Ecto neural progenitor cell (in vitro differentiated cells): ENCODE data around the gene AAMP.
A peak's percentile ranks its signal among the peaks of the same experiment; 100 is the strongest.

ENCODE experiments used
- DNase-seq: peaks from one replicate; pipeline ENCODE4 v3.0.0-alpha.2; 2018; ENCODE audit warnings: low spot score

The AAMP gene

DNA sequence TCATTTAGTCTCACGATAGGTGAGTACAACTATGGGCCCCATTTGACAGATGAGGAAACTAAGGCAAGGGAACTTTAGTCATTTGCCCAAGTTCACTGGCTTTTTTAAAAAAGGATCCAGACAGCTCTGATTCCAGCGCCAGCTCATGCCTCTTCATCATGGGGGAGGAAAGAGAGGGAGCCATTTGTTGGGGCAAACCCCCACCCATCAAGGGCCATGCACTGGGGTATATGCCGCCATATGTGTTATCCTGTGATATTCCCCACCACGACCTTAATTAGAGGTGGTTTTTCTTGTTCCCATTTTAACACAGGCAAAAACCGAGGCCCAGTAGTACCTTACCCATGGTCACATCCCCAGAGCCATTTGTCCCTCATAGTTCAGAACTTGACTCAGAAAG lies 9.8 kb downstream of the AAMP start:
- no peak for DNase-seq

DNA sequence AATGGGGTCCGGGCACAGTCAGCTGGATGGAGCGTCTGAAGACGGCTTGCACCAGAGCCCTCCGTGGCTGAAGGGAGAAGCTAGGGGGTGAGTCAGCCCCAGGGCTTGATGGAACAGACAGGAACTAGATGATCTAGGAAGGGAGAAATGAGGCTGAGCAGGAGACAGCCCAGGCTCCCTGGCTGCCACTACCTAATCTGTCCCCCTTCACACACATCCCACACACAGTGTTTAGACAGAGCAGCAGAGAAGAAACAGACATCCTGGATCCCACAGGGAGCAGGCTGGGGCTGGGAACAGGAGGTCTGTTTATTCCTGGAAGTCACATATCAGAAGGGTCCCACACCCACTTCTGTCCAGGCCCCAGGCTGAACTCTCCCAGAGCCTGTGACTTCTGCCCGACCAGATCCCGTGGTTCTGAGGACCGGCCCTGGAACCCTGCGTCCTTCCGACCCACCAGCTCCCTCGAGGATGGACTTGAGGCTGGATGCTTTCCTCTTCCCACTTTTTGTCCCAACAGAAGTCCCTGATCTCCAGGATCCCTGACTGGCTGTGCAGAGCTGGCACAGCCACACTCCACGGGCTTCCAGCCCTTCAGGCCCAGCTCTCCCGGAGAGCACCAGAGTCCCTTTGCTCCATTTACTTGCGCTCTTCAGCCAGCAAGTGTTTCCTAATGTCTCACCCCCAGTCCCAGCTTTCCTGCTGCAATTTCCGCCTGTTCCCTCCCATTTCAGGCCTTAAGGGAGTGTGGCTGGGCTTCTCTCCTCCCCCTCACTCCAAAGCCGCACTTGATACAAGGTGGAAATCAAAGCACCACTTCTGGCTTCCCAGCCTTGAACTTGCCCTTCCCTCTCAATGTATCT lies 10.6 kb downstream of the AAMP start:
- DNase-seq, result no peak

DNA sequence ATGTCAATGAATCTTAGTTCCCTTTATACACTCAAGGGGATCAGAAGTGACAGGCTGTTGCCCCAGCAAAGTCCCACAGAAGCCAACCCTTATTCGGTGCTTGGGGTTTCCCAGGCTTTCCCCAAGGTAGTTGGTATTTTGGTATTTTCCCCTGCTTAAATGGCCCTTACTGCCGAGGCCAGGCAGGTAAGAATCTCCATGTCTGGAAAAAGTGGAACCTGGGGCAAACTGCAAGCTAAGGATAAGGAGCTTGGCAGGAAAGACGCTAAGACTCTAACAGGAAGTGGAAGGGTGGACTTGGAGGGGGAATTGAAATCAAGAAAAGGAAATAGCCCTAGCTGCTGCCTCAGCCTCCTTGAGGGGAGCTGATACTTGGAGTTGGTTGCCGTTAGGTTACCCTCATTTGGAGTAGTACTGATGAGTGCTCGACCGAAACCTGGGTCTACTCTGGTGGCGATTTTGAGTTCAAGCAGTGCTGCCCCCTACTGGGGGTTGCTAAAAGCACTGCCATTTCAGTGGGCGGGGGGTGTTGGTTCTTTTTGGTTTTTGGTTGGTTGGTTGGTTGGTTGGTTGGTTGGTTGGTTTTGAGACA lies 12.5 kb downstream of the AAMP start:
- peak; percentile 72 for DNase-seq

DNA sequence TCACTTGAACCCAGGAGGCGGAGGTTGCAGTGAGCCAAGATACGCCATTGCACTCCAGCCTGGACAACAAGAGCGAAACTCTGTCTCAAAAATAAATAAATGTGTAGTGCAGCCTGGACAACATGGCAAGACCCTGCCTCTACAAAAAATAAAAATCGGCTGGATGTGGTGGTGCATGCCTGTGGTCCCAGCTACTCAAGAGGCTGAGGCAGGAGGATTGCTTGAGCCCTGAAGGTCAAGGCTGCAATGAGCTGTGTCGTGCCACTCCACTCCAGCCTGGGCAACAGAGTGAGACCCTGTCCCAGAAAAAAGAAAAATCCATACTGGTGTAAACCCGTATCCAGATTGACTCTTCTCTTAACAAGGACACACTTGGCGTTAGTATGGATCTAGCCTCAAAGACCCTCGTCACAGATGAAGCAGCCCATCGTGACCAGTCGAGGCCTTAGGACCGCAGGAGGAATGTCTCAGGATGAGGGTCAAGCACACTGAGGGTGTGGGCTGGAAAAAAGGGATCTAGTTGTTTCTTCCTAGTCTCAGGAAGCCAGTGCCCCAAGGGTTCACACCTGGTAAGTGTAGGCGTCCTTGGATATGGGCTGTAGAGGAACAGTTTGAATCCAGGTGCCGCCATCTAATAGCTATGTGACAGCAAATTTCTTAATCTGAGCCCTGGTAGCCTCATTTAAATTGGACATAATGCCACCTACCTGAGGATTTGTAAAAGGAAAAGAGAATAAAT lies 13.2 kb downstream of the AAMP start:
- no peak for DNase-seq

DNA sequence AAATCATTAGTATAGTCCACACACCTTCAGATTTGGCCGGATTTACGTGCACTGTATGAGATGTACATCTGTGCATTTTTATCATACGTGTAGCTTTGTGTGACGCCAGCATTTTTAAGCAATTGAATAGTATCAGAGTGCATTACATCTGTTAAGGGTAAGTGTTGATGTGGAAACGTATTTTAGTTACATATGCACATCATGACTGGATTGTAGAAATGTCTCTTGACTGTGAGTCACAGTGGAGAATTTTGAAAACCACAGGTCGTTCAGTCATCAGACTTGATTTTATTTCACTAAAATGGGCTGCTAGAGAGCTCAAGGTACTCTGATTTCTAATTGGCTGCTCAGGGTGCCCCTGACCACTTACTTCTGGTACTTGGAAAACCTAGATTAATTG lies 14.5 kb downstream of the AAMP start:
- DNase-seq, result no peak

DNA sequence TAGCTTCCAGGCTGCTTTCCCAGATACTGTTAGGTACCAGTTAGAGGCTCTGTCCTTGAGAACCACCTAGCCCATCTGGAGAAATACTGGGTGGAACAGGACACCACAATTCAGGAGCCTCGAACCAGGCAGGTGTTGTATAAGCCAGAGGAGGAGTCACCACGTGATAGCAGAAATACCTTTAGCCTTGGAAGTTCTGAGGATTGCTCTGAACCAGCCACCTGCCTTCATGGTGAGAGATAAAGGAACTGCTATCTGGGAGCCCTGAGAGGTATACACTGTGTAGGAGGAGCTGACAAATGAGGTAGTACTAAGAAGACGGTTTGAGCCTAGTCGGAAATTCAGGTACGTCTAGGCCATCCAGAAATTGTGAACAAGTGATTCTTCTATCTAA lies 16.7 kb downstream of the AAMP start:
- DNase-seq, result no peak

DNA sequence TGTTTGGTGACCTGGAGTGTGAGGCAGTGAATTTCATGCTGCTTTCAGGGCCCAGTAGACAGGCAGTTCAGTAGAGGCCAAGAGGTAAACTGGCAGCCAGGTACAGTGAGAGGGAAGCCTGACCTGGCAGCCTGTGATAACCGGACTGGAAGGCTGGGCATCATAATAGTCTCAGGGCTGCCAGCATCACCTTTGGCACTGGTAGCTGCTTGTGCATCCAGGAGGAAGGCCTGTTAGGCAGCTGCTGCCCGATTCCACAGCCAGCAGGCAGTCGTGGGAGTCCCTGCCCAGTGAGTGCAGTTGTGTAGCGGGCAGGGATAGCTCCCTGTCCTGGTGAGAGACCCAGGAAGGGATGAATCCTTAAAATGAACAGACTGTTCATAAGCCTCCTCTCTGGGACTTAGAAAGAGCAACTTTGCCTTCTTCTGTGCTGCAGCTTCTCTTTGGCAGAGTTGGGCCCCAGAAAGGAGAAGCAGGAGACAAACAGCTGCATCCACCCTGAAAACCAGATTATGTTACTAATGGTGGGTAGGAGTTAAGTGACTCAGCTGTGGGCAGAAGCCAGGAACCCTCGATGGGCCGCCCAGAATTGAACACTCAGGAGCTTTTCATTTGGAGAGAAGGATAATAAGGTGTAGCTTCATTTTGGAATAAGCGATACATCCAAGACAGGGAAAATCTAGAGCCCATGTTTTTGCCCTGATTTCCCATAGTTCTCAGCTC lies 17.3 kb downstream of the AAMP start:
- DNase-seq, result no peak

DNA sequence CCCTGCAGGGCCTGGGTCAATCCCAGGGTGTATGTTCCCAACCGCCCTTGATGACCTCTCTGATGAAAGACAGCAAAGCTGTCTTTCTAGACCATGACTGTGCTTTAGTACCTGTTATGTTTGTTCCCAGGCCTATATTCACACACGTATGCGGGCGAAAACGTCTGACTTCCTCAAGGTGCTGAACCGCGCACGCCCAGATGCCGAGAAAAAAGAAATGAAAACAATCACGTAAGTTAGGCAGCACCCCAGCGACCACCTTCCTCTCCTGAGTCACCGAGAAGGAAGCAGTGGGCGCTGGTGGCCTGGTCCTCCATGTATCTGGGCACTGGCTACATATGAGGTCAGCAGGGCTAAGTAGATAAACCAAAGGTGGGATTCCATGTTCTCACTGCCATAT lies 20.2 kb downstream of the AAMP start:
- no peak for DNase-seq

DNA sequence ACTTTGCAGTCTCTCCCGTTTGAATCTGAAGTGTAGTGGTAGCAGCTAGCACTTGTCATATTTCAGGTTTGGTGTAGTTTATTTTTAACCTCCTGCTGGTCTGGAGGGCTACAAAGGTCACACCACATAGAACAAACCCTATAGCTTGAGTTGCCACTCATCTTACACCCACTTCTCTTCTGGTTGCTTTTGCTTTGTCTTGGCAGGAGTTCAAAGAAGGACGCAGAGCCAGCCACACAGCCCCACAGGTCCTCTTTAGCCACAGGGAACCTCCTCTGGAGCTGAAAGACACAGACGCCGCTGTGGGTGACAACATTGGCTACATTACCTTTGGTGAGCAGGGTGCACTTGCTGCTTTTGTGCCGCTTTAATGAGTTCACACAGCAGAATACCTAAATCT lies 24.7 kb downstream of the AAMP start:
- DNase-seq, result no peak

DNA sequence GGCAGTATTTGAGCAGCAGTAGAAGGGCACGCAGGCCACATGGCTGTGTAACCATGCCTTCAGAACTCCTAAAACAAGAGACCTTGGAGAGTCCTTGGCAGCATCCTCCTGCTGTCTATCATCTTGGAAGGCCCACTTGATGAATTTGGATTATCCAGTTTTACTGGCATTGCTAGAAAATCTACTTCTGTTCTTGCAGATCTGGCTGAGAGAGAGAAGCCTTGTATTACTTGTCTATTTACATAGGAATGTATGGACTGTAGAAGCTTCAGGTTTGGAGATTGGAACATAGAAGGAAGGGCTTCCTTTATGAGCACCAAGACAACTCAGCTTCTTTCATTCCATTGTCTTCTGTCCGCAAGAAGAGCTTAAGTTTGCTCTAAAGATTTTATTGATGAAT lies 25.3 kb downstream of the AAMP start:
- no peak for DNase-seq

DNA sequence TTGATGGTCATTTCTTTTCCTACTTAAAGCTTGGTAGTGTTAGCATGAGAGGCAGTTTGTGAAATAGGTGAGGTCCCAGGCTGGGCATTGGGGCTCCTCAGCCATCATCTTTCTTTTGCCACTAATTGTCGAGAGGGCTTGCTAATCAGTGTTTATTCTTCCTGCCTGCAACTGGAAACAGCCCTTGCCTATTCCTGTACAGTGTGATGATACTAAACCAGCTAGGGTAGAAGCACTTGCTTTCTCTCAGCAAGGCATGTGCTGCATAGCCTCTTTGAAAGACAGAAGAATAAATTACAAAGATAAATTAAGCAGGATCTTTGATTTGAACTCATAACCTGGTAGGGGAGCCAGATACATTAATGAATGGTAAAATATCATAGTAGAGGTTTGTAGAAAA lies 25.7 kb downstream of the AAMP start:
- DNase-seq, result no peak

DNA sequence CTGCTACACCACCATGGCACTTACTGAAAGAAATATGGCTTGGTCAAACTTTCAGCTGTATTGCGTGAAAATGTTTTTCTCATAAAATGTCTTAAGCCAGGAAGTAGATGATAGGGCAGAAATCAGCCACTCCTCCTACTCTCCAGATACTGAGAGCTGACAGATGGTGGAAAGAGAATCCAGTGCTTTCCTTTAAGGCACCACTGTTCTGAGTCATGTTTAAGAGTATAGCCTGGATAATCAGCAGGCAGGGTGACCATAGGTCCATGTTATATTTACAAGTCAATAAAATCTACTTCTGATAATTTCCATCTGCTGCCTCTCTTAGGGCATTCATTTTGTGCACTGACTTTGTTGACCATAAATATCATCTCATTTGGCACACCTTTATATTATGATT lies 31.1 kb downstream of the AAMP start:
- no peak for DNase-seq

DNA sequence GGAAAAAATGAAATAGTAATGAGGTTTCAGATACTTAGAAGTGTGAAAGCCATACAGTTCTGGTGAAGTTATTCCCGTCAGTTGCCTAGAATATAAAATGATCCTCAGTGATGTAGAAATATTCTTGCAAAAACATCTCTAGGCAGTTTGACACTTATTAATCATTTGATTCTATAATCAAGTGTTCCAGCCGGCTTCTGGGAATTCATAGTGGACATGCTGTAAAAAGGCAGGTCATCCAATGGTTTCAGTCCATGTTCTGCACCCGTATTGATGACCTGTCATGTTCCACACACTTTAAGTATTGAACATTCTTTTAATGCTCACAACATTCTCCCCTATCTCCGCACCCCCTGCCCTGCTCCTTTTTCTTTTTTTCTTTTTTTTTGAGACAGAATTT lies 33.1 kb downstream of the AAMP start:
- no peak for DNase-seq

DNA sequence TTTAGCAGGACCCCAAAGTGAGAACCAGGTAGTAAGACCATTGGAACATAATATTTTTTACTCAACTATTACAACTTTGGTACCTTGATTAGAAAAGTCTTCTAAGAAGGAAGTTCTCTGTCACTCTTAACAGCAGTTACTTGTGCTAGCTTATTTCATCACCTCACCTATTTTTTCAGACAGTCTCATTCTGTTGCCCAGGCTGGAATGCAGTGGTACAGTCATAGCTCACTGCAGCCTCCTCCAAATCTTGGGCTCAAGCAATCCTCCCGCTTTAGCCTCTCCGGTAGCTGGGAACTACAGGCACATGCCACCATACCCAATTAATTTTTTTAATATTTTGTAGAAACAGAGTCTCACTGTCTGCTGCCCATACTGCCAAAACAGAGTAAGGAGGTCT lies 34.9 kb downstream of the AAMP start:
- DNase-seq, result no peak

DNA sequence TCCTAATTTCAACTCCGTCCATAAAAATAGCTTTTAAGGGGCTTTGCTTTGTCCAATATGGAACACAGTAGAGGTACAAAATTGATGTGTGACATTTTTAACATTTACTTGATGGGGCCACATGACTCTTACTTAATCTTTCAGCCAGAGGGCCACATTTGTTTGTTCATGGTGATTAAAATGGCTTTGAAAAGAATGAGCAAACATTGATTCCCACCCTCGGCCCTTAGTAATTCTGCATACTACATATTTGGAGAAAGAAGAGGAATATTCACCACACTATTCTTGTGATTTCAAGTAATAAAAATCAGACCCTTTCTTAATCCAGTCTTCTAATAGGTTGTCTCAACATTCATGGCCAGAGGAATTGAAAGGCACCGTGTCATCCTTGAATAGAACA lies 35.4 kb downstream of the AAMP start:
- DNase-seq, result no peak

DNA sequence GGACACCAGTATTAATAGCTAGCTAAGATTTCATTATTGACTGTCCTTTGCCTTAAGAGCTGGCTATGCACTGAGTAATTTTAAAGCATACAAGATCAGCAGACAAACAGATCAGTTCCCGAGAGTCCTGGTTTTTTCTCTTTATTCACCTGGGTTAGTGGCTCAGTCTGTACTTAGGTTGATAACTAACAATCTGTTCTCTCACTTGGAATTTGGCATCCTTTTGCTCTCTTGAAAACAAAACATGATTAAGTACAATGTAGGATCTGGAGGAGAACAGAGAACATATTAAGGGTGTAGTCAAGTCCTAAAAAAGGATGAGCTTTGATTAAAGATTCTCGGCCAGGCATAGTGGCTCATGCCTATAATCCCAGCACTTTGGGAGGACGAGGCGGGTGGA lies 36.4 kb downstream of the AAMP start:
- no peak for DNase-seq

DNA sequence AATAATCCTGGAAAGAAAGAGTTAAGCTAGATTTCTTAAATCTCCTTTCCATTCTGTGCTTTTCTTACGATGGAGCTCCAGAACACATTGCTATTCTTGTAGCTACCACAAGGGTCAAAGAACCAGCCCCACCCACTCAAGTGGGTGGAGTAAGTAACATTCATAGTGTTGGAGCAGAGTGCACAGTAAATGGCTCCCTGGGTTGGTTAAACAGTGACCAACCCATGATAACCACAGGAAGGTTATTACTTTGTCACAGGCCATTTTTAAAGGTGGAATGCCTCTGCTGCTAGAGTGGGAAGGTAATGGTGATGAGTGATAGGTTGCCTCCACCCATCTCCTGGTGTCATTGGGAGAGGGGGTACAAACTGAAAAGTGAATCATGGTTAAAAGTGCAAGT lies 39.1 kb downstream of the AAMP start:
- no peak for DNase-seq

DNA sequence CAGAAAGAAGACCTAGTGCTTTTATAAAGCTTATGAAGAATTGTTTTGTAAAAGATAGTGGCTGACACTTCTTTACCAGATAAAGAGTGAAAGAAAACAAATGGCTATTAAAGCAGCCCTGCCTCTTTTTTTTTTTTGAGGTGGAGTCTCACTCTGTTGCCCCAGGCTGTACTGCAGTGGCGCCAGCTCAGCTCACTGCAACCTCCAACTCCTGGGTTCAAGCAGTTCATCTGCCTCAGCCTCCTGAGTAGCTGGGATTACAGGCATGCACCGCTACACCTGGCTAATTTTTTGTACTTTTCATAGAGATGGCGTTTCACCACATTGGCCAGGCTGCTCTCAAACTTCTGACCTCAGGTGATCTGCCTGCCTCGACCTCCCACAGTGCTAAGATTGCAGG lies 40.1 kb downstream of the AAMP start:
- DNase-seq, result no peak

DNA sequence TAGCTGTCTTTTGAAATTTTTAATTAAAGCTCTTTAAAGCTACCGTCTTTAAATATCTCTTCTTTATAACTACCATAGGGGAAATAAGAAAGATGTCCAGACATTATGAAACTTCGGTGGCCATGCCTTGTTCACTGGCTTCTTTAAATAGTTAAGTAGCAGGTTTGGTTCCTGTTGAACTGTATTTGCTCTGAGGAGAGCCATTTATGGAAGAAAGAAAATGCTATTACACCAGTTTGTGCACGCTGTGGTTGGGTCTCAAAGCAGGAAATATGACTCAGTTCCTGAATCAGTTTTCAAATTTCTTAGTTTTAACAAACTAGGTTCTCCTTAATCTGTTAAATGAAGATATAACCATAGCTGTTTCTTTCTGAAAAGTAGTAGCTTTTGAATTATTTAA lies 40.7 kb downstream of the AAMP start:
- no peak for DNase-seq

DNA sequence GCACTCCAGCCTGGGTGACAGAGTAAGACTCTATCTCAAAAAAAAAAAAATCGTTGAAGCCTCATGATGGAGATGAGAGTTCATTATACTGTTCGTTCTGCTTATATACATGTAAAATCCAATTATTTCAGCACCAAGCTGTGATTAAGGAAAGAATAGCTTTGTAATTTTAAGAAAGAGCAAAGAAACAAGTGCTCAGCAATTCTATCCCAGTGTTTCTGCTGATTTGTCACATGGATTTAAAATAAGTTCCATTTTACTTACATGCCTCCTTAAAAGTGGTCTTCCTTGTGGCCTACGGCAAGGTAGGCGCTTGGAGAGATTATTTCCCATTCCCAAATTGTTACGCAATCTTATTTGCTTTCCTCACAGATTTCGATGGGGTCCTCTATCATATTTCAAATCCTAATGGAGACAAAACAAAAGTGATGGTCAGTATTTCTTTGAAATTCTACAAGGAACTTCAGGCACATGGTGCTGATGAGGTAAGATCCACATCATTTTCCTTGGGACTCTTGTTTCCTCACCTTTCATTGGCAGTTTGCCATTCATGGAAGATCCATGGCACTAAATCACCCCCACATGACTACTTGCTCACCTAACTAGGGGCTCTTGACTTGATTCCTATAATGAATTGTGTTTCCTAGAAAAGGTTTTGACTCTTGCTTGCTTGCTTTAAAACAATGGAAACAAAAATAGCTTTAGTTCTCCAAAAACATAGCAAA lies 41.4 kb downstream of the AAMP start:
- no peak for DNase-seq

DNA sequence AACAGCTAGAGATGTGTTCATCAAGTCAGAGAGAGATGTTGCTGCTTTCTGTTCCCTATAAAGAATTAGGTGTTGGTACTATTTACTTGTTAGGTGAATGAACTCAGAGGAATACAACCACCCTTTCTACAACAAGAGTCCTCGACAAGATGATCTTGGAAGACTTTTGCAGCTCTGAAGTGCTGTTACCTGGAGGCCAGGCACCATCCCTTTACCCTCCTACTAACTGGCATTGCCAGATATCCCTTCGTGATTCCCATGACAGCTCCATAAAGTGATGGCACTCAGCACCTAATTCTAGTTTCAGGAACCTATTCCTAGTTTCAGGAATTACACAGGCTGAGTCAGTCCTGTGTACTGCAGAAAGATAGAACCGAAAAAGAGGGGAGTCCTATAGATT lies 43.0 kb downstream of the AAMP start:
- no peak for DNase-seq

DNA sequence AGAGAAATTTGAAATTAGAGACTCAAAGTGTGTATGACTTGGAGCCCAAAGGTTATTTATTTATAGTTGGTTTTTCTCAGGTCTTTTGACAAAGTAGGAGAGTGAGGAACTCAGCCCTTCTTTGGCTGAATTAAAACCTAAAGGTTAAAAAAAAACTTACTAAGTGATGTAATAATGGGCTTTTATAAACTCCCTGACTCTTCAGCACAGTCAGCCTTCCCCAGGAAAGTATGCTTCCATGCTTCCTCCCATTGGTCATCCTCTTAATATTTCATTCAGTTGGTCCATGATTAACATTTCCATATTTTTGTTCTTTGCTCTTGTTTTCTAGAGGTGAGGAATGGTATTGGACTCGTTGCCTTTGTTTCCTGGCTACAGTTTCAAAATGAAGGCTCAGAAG lies 45.8 kb downstream of the AAMP start:
- DNase-seq, result no peak
